Uterus (tissue), 4 donors: ENCODE data around the gene METAP1. TPM values are rescaled to one million over a fixed set of nuclear protein-coding genes. Genes with fewer than 3 reads are reported as not detected.
A peak's percentile ranks its signal among the peaks of the same experiment; 100 is the strongest.
"Not testable (repeated sequence)": the region's sequence is repeated elsewhere in the genome, so short reads cannot be mapped to it uniquely, and the experiment has no call there.

Source experiments
- DNase-seq, 2 donors: peaks; one replicate each; pipeline ENCODE4 v3.0.0-alpha.2; 2019 to 2020
- H3K27ac ChIP-seq, 2 donors: fragments of 200-600 bp; sonication (generic); 1 replicate in 1 of 2; 2 replicates in 1 of 2; pipeline ENCODE4 v1.5.1; 2016 to 2018
- H3K27me3 ChIP-seq, 2 donors: fragments of 200-600 bp; sonication (generic); one replicate each; pipeline ENCODE4 v1.5.1; 2018 to 2019; ENCODE audit warnings: control low read depth in 1 of 2
- H3K36me3 ChIP-seq, 2 donors: fragments of 200-600 bp; sonication (generic); one replicate each; pipeline ENCODE4 v1.5.1; 2019; ENCODE audit warnings: control low read depth in 1 of 2
- H3K4me1 ChIP-seq, 2 donors: fragments of 200-600 bp; sonication (generic); one replicate each; pipeline ENCODE4 v1.5.1; 2018 to 2019; ENCODE audit warnings: control low read depth in 1 of 2
- H3K4me3 ChIP-seq, 2 donors: fragments of 200-600 bp; sonication (generic); 1 replicate in 1 of 2; 2 replicates in 1 of 2; pipeline ENCODE4 v1.5.1; 2018 to 2019; ENCODE audit warnings: mild to moderate bottlenecking in 1 of 2
- H3K9me3 ChIP-seq, 2 donors: fragments of 200-600 bp; sonication (generic); one replicate each; pipeline ENCODE4 v1.5.1; 2019; ENCODE audit warnings: control low read depth in 1 of 2
- POLR2A ChIP-seq, 2 donors: fragments of 450-650 bp; IDR thresholded peaks; one replicate each; pipeline ENCODE4 v1.6.1; 2016; ENCODE audit warnings: antibody characterized with exemption in 2 of 2, mild to moderate bottlenecking in 1 of 2, moderate library complexity in 1 of 2
- intact Hi-C: fragments of 100-400 bp; cut with DNase I; formaldehyde crosslinking; loops from one replicate; pipeline ENCODE4 v1.15.1; 2023; ENCODE audit warnings: low total_unique reads
- total RNA-seq, 4 donors: library from RNA; depleted of rRNA in 3 of 4; stranded (reverse); fragments of >200 nt in 3 of 4; gene quantifications; one replicate each; pipeline versions ENCODE4 v1.1.0 to v1.2.4, GENCODE V29; 2014 to 2023
- TF ChIP-seq, protein P1 (sequence below), 4 experiments: fragments of 200-600 bp in 2 of 4; fragments of 450-650 bp in 2 of 4; sonication (generic) in 2 of 4; IDR thresholded peaks; one replicate each; pipeline ENCODE4 v1.5.1; 2016 to 2019; ENCODE audit warnings: antibody characterized with exemption in 4 of 4, mild to moderate bottlenecking in 2 of 4, moderate library complexity in 1 of 4
- donor health status: DM: yes; HTN: yes; CAD: no.

Gene METAP1
- total RNA-seq, 4 donors from 2014 or later = 34.1 to 50.7 (median 36.3) TPM

DNA sequence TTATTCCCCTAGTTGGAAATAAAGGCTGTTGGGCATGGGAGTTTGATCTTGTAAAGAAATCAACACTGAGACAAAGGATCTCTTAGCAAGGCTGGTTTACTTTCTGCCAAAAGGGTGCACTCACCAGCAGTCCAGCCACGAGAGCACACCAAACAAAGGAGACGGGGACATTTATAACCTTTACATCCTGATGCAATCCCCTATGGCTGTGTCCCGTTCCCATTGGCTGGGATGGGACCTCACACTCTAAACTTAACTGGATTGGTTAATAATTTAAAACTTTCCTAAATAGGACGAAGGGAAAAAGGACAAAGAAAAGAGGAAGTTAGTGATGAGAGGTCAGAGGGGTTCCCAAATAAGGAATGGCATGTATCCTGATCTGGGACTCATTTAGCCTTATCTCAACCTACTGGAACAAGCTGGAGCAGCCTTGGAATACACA is 17.9 kb downstream of the METAP1 start:
- Histone ChIP-seq H3K4me3 (no peak overlapping the region), H3K36me3 (no peaks in the 10 kb centered on the region), H3K27me3 (no peaks in the 10 kb centered on the region), H3K9me3 (peaks cover 0 to 8% of the 10 kb centered on the region in 2 donors), H3K27ac (peak overlapping the region; percentile 44 to 60), H3K4me1 (no peaks in the 10 kb centered on the region)
- no peak for TF ChIP-seq POLR2A (IDR thresholded peaks at IDR 0.05)
- TF ChIP-seq, protein P1, sequence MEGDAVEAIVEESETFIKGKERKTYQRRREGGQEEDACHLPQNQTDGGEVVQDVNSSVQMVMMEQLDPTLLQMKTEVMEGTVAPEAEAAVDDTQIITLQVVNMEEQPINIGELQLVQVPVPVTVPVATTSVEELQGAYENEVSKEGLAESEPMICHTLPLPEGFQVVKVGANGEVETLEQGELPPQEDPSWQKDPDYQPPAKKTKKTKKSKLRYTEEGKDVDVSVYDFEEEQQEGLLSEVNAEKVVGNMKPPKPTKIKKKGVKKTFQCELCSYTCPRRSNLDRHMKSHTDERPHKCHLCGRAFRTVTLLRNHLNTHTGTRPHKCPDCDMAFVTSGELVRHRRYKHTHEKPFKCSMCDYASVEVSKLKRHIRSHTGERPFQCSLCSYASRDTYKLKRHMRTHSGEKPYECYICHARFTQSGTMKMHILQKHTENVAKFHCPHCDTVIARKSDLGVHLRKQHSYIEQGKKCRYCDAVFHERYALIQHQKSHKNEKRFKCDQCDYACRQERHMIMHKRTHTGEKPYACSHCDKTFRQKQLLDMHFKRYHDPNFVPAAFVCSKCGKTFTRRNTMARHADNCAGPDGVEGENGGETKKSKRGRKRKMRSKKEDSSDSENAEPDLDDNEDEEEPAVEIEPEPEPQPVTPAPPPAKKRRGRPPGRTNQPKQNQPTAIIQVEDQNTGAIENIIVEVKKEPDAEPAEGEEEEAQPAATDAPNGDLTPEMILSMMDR (IDR thresholded peaks at IDR 0.05) = no peak
- intact Hi-C loops = no loop called here
- DNase-seq = no peak

DNA sequence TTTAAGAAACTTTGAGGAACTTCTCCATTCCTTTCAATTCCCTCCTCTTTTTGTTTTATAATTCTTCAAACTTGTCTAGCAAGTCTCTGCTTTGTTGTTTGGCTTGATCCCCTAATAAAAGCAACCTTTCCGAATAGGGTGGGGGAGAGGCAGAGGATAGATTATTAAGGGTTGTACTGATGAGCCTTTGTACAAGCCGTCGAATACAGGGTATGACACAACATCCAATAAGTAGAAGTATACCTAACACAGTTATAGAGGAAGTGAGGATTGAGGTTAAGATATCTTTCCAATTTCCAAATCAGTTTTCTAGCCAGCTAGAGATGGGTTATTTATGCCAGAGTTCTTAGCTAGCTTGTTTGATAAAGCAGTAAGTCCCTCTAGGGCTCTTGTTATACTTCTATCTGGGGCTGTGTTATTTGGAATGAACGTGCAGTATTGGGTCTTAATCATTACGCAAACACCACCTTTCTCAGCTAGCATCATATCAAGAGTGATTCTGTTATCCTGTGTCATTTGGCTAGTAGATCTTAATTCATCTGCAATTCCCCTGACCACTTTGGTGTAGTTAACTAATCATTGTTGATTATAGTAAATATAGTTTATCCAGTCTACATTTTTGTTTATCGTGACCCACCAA is 18.5 kb downstream of the METAP1 start:
- H3K36me3 ChIP-seq = no peaks in the 10 kb centered on the region
- TF ChIP-seq POLR2A (IDR thresholded peaks at IDR 0.05) = no peak
- TF ChIP-seq, protein P1 (IDR thresholded peaks at IDR 0.05) = no peak
- H3K4me3 ChIP-seq = no peak overlapping the region
- H3K4me1 ChIP-seq = no peaks in the 10 kb centered on the region
- peak overlapping the region; percentile 44 to 60 for H3K27ac ChIP-seq
- intact Hi-C loops = no loop called here
- no peak for DNase-seq
- no peaks in the 10 kb centered on the region for H3K27me3 ChIP-seq
- H3K9me3 ChIP-seq = peaks cover 0 to 8% of the 10 kb centered on the region in 2 donors

DNA sequence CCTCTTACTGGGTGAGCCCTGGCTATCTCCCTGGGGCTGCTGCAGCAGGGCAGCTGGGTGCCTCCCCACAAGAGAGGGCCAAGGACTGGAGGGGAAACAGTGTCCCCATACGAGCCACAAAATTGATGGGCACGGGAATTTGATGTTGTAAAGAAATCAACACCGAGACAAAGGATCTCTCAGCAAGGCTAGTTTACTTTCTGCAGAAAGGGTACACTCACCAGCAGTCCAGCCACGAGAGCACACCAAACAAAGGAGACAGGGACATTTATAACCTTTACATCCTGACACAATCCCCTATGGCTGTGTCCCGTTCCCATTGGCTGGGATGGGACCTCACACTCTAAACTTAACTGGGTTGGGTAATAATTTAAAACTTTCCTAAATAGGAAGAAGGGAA is 25.9 kb downstream of the METAP1 start:
- no peaks in the 10 kb centered on the region for H3K4me1 ChIP-seq
- TF ChIP-seq, protein P1 (IDR thresholded peaks at IDR 0.05) = no peak
- no peak for TF ChIP-seq POLR2A (IDR thresholded peaks at IDR 0.05)
- H3K4me3 ChIP-seq = no peak overlapping the region
- peaks cover 0 to 3% of the 10 kb centered on the region in 2 donors for H3K9me3 ChIP-seq
- H3K36me3 ChIP-seq = no peaks in the 10 kb centered on the region
- no peak overlapping the region for H3K27ac ChIP-seq
- H3K27me3 ChIP-seq = no peaks in the 10 kb centered on the region
- DNase-seq = no peak
- intact Hi-C loops = no loop called here

DNA sequence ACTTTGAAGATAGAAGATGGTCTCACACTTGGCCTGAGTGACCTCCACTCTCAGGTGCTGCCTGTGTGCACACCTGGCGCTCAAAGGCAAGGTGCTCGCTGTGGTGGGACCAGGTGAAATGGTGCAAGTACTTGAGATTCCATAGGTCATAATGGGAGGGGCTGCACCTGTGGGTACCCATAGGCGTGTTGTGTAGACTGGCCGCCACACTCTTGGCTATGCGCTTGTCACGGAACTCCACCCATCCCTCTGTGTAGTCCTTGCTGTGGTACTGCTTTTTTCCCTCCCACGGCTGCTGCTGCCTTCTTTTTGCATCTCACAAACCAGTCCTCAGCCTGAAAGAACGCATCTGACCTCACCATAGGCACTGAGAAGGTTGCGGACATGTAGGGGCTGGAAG is 27.0 kb downstream of the METAP1 start:
- TF ChIP-seq POLR2A (IDR thresholded peaks at IDR 0.05) = no peak
- TF ChIP-seq, protein P1 (IDR thresholded peaks at IDR 0.05) = no peak
- H3K27ac ChIP-seq = no peak overlapping the region
- H3K27me3 ChIP-seq = no peaks in the 10 kb centered on the region
- H3K36me3 ChIP-seq = no peaks in the 10 kb centered on the region
- no peak for DNase-seq
- H3K4me1 ChIP-seq = no peaks in the 10 kb centered on the region
- H3K4me3 ChIP-seq = no peak overlapping the region
- H3K9me3 ChIP-seq = peaks cover 0 to 3% of the 10 kb centered on the region in 2 donors
- intact Hi-C loops = no loop called here

DNA sequence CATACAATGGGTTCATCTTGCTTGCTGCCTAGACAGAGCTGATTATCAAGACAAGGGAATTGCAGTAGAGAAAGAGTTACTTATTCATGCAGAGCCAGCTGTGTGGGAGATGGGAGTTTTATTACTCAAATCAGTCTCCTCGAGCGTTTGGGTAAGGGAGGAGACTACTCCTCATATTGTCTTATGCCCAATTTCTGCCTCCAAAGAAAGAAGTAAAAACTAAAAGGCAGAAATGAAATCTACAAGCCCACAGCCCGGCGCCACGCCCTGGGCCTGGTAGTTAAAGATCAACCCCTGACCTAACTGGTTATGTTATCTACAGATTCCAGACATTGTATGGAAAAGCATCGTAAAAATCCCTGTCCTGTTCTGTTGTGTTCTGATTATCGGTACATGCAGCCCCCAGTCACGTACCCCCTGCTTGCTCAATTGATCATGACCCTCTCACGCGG is 28.3 kb downstream of the METAP1 start:
- intact Hi-C loops, H3K4me3 ChIP-seq, H3K27me3 ChIP-seq, DNase-seq, H3K36me3 ChIP-seq, H3K9me3 ChIP-seq, H3K4me1 ChIP-seq, H3K27ac ChIP-seq: not testable (repeated sequence)
